Testis (tissue), 2 donors: ENCODE measurements around the gene NPB.

Experiments
- CTCF ChIP-seq, 3 experiments: fragments of 450-650 bp in 2 of 3; fragments of 200-600 bp in 1 of 3; sonication (generic) in 1 of 3; IDR thresholded peaks; one replicate each; pipeline ENCODE4 v1.5.1; 2016 to 2019; ENCODE audit warnings: antibody characterized with exemption in 3 of 3, mild to moderate bottlenecking in 2 of 3, moderate library complexity in 1 of 3
- POLR2A ChIP-seq: fragments of 450-650 bp; IDR thresholded peaks from one replicate; pipeline ENCODE4 v1.6.1; 2017; ENCODE audit warnings: antibody characterized with exemption, mild to moderate bottlenecking, moderate library complexity

- TF ChIP-seq POLR2A = no peak
- TF ChIP-seq CTCF (IDR thresholded peaks at IDR 0.05) = no peak
Measured at GRCh38 chr17:81867991-81868673, 33.9 kb upstream of the NPB start.
